NCI-H2029 (cell line): ENCODE results near the gene MAPKAPK2.
"Not testable (repeated sequence)": the region's sequence is repeated elsewhere in the genome, so short reads cannot be mapped to it uniquely, and the experiment has no call there.

ENCODE experiments used
- DNase-seq: peaks from one replicate; lab custom pipeline; 2025; lab: John Stamatoyannopoulos, UW

The MAPKAPK2 gene

GRCh38 chr1:206684478-206685333 is at the start of gene MAPKAPK2:
Gene MAPKAPK2 (plus strand): TSS chr1:206684905. CDS start chr1:206685230, 325 bp downstream.
- peak; percentile 25 for DNase-seq

GRCh38 chr1:206635080-206635977 is 49.4 kb upstream of the MAPKAPK2 start, which contains the start of gene DYRK3:
Gene DYRK3 (plus strand): TSS chr1:206635536. CDS start chr1:206635704, 168 bp downstream.
- peak; percentile 81 for DNase-seq

GRCh38 chr1:206635978-206636345 is 48.7 kb upstream of the MAPKAPK2 start:
- DNase-seq, result no peak

GRCh38 chr1:206636671-206637070 is 48.0 kb upstream of the MAPKAPK2 start:
- DNase-seq, result no peak

GRCh38 chr1:206637605-206638004 is 47.1 kb upstream of the MAPKAPK2 start:
- DNase-seq, result no peak

GRCh38 chr1:206642074-206642473 is 42.6 kb upstream of the MAPKAPK2 start:
- not testable (repeated sequence) for DNase-seq

GRCh38 chr1:206643118-206643698 is 41.5 kb upstream of the MAPKAPK2 start:
- no peak for DNase-seq

GRCh38 chr1:206646504-206646903 is 38.2 kb upstream of the MAPKAPK2 start:
- no peak for DNase-seq

GRCh38 chr1:206647224-206647623 is 37.5 kb upstream of the MAPKAPK2 start:
- no peak for DNase-seq

GRCh38 chr1:206649261-206649921 is 35.3 kb upstream of the MAPKAPK2 start:
- DNase-seq, result no peak

GRCh38 chr1:206651014-206651413 is 33.7 kb upstream of the MAPKAPK2 start:
- no peak for DNase-seq

- DNase-seq, result no peak
These were observed 32.5 kb upstream of the MAPKAPK2 start for GRCh38 chr1:206651958-206652890.

GRCh38 chr1:206653715-206654459 is 30.8 kb upstream of the MAPKAPK2 start:
- DNase-seq, result no peak

- DNase-seq, result no peak
These were observed 29.9 kb upstream of the MAPKAPK2 start for GRCh38 chr1:206654828-206655227.

- DNase-seq, result peak; percentile 32
These were observed 29.2 kb upstream of the MAPKAPK2 start for GRCh38 chr1:206655471-206655882.

GRCh38 chr1:206656936-206657335 is 27.8 kb upstream of the MAPKAPK2 start:
- no peak for DNase-seq

- DNase-seq, result no peak
These were observed 27.0 kb upstream of the MAPKAPK2 start for GRCh38 chr1:206657751-206658150.

GRCh38 chr1:206658264-206658980 is 26.3 kb upstream of the MAPKAPK2 start:
- no peak for DNase-seq

GRCh38 chr1:206658981-206659273 is 25.8 kb upstream of the MAPKAPK2 start:
- no peak for DNase-seq
